K562 (cell line): Measurements from ENCODE around the gene MGST3. TPM values are rescaled to one million over a fixed set of nuclear protein-coding genes. Genes with fewer than 3 reads are reported as not detected.
A peak's percentile ranks its signal among the peaks of the same experiment; 100 is the strongest.

Source experiments
- BRD9 ChIP-seq: fragments of 450-650 bp; IDR thresholded peaks from 2 replicates; pipeline ENCODE4 v1.6.1; 2018; ENCODE audit warnings: low read depth; ENCODE audit not compliant: partially characterized antibody
- C11orf30 ChIP-seq: fragments of 450-650 bp; IDR thresholded peaks from 2 replicates; pipeline ENCODE4 v1.6.1; 2016; ENCODE audit warnings: low read depth, mild to moderate bottlenecking
- CBFA2T2 ChIP-seq: fragments of 450-650 bp; conservative IDR thresholded peaks from 2 replicates; pipeline ENCODE4 v1.6.1; 2017; ENCODE audit warnings: mild to moderate bottlenecking
- CREM ChIP-seq: IDR thresholded peaks from 2 replicates; pipeline ENCODE4 v1.6.1; 2014; ENCODE audit warnings: antibody characterized with exemption, low read depth
- GATA2 ChIP-seq: sonication (generic); formaldehyde crosslinking; IDR thresholded peaks from 2 replicates; pipeline ENCODE4 v1.4.0; 2020; ENCODE audit warnings: mild to moderate bottlenecking, missing genetic modification reagents
- ILK ChIP-seq: fragments of 450-650 bp; IDR thresholded peaks from 2 replicates; pipeline ENCODE4 v1.6.1; 2016; ENCODE audit warnings: missing genetic modification characterization, low read depth, mild to moderate bottlenecking, missing compliant biosample characterization, moderate library complexity, borderline replicate concordance
- MAFF ChIP-seq: IDR thresholded peaks from 2 replicates; pipeline ENCODE4 v1.6.1; 2012; ENCODE audit warnings: low read length, improper control_type of control experiment
- MCM2 ChIP-seq: fragments of 450-650 bp; IDR thresholded peaks from 2 replicates; pipeline ENCODE4 v1.6.1; 2017; ENCODE audit warnings: low read depth, mild to moderate bottlenecking
- NCOA2 ChIP-seq, 2 experiments: fragments of 450-650 bp; IDR thresholded peaks; 2 replicates each; pipeline ENCODE4 v1.6.1; 2018; ENCODE audit warnings: mild to moderate bottlenecking in 2 of 2, moderate library complexity in 1 of 2; ENCODE audit not compliant: partially characterized antibody in 2 of 2
- NCOR1 ChIP-seq: fragments of 450-650 bp; IDR thresholded peaks from 2 replicates; pipeline ENCODE4 v1.6.1; 2016; ENCODE audit warnings: mild to moderate bottlenecking, moderate library complexity
- SAFB ChIP-seq: fragments of 200-400 bp; formaldehyde crosslinking; IDR thresholded peaks from 2 replicates; pipeline ENCODE4 v1.6.1; 2017; ENCODE audit warnings: low read depth, low read length, borderline replicate concordance
- SETDB1 ChIP-seq: IDR thresholded peaks from one replicate; pipeline ENCODE4 v1.6.1; 2012; ENCODE audit warnings: low read length, control low read depth, inconsistent platforms
- SNAPC5 ChIP-seq: fragments of 250-450 bp; sonication (Bioruptor Pico); IDR thresholded peaks from 2 replicates; pipeline ENCODE4 v1.8.0; 2021; ENCODE audit warnings: moderate library complexity, mild to moderate bottlenecking, inconsistent platforms
- SPI1 ChIP-seq: IDR thresholded peaks from 2 replicates; pipeline ENCODE4 v1.6.1; 2011; ENCODE audit warnings: low read depth, low read length, control low read depth, borderline replicate concordance
- TAF15 ChIP-seq: fragments of 200-400 bp; formaldehyde crosslinking; IDR thresholded peaks from 2 replicates; pipeline ENCODE4 v1.6.1; 2017; ENCODE audit warnings: mild to moderate bottlenecking, low read depth, low read length, moderate library complexity
- TAL1 ChIP-seq: fragments of 450-650 bp; IDR thresholded peaks from 2 replicates; pipeline ENCODE4 v1.6.1; 2016; ENCODE audit warnings: mild to moderate bottlenecking
- TSHZ1 ChIP-seq: fragments of 250-450 bp; sonication (Bioruptor Pico); IDR thresholded peaks from 2 replicates; pipeline ENCODE4 v1.4.0; 2020; ENCODE audit warnings: mild to moderate bottlenecking, moderate library complexity
- ZBED1 ChIP-seq: IDR thresholded peaks from 2 replicates; pipeline ENCODE4 v1.6.1; 2014
- ZKSCAN1 ChIP-seq: fragments of 150-350 bp; IDR thresholded peaks from 2 replicates; pipeline ENCODE4 v1.6.1; 2016; ENCODE audit warnings: low read depth, low read length
- ZKSCAN8 ChIP-seq: fragments of 200-800 bp; sonication (Bioruptor generic); IDR thresholded peaks from 2 replicates; pipeline ENCODE4 v1.6.1; 2016; ENCODE audit warnings: missing genetic modification characterization, missing compliant biosample characterization
- ZNF511 ChIP-seq: sonication (generic); formaldehyde crosslinking; IDR thresholded peaks from 2 replicates; pipeline ENCODE4 v1.8.0; 2022; ENCODE audit warnings: mild to moderate bottlenecking, missing genetic modification reagents
- ZNF695 ChIP-seq: fragments of 450-650 bp; formaldehyde crosslinking; IDR thresholded peaks from 2 replicates; pipeline ENCODE4 v1.4.0; 2020; ENCODE audit warnings: mild to moderate bottlenecking, moderate library complexity
- ZNF766 ChIP-seq: fragments of 200-800 bp; sonication (Bioruptor generic); conservative IDR thresholded peaks from 2 replicates; pipeline ENCODE4 v1.6.1; 2016; ENCODE audit warnings: missing genetic modification characterization, missing compliant biosample characterization
- polyA plus RNA-seq, 8 experiments: library from polyadenylated mRNA; depleted of rRNA in 4 of 8; stranded (reverse) in 5 of 8; unstranded in 3 of 8; fragments of >200 nt; fragmentation: Nextera tagmentation in 2 of 8; fragmentation: Illumina TruSeq in 1 of 8; extraction: Ambion mirVana in 2 of 8; extraction: Trizol in 1 of 8; gene quantifications; 2 replicates each; pipeline versions ENCODE4 v1.2.1 to v1.2.3, GENCODE V29; 2011 to 2014; ENCODE audit warnings: inconsistent platforms in 1 of 8, missing spikeins in 1 of 8
- total RNA-seq, 7 experiments: library from RNA; depleted of rRNA in 6 of 7; stranded (reverse); fragments of >200 nt in 6 of 7; fragmentation: Illumina TruSeq in 2 of 7; extraction: Trizol in 2 of 7; gene quantifications; 2 replicates each; pipeline versions ENCODE4 v1.2.1 to v1.2.3, GENCODE V29; 2011 to 2021; ENCODE audit warnings: low replicate concordance in 1 of 7

Gene MGST3
- total and polyA plus RNA-seq, 9 of the 15 experiments (the other 6 are each of a cell fraction or from before 2014, with no cell fraction given), result 70.7 to 287 (median 105) TPM

GRCh38 chr1:165645654-165646366 lies 14.8 kb downstream of the MGST3 start (continued):
- TF ChIP-seq TAF15 (no peak), ZKSCAN1 (peak; percentile 23; the same call in 1 of the 2 replicates), CREM (0 out of 2 replicates have a peak, but pooled peaks have one; percentile 4), GATA2 (CRISPR knock-in tag) (peak; percentile 23; the same call in 1 of the 2 replicates), SNAPC5 (no peak), MAFF (no peak), ZNF511 (CRISPR knock-in tag) (no peak), SETDB1 (no peak), NCOR1 (peak; percentile 44; the same call in 1 of the 2 replicates), TSHZ1 (CRISPR knock-in tag) (no peak), ILK (no peak), ZBED1 (no peak), SPI1 (no peak), CBFA2T2 (peak; percentile 43), TAL1 (peak; percentile 23; the same call in 1 of the 2 replicates), MCM2 (no peak), ZNF766 (CRISPR knock-in tag) (peak; percentile 77), SAFB (no peak), BRD9 (no peak), ZKSCAN8 (CRISPR knock-in tag) (0 out of 2 replicates have a peak, but pooled peaks have one; percentile 32), C11orf30 (no peak), ZNF695 (CRISPR knock-in tag) (no peak), NCOA2 (IDR thresholded peaks at IDR 0.05; ENCODE audit: partially characterized antibody in 2 of 2) (no peak)
